Upper lobe of left lung (tissue), 6 donors: Measurements from ENCODE around the gene CENPVL1. TPM values are rescaled to one million over a fixed set of nuclear protein-coding genes. Genes with fewer than 3 reads are reported as not detected.
"Not testable (repeated sequence)": the region's sequence is repeated elsewhere in the genome, so short reads cannot be mapped to it uniquely, and the experiment has no call there.

Experiments used
- ATAC-seq, 2 donors: fragments of 200-7000 bp; cut with Tn5 transposase; one replicate each; pipeline ENCODE4 v1.9.1; 2022; ENCODE audit warnings: mild to moderate bottlenecking in 2 of 2, moderate library complexity in 2 of 2; ENCODE audit not compliant: low FRiP score in 2 of 2
- DNase-seq, 2 donors: peaks; one replicate each; pipeline ENCODE4 v3.0.0-alpha.2; 2019 to 2020
- H3K27ac ChIP-seq, 4 donors: fragments of 200-600 bp; sonication (generic); one replicate each; pipeline ENCODE4 v1.5.1; 2016 to 2019
- H3K27me3 ChIP-seq, 4 donors: fragments of 200-600 bp; sonication (generic); one replicate each; pipeline ENCODE4 v1.5.1; 2017 to 2019
- H3K36me3 ChIP-seq, 4 donors: fragments of 200-600 bp; sonication (generic); one replicate each; pipeline ENCODE4 v1.5.1; 2016 to 2019
- H3K4me1 ChIP-seq, 4 donors: fragments of 200-600 bp; sonication (generic); one replicate each; pipeline ENCODE4 v1.5.1; 2018 to 2019
- H3K4me3 ChIP-seq, 4 donors: fragments of 200-600 bp; sonication (generic); one replicate each; pipeline ENCODE4 v1.5.1; 2017 to 2019; ENCODE audit warnings: mild to moderate bottlenecking in 2 of 4, moderate library complexity in 1 of 4
- H3K9me3 ChIP-seq, 4 donors: fragments of 200-600 bp; sonication (generic); one replicate each; pipeline ENCODE4 v1.5.1; 2018 to 2019
- EP300 ChIP-seq, 4 donors: sonication (generic); formaldehyde crosslinking; IDR thresholded peaks; one replicate each; pipeline ENCODE4 v1.5.1; 2017; ENCODE audit warnings: antibody characterized with exemption in 4 of 4, control low read depth in 2 of 4
- POLR2A ChIP-seq, 4 donors: fragments of 450-650 bp; IDR thresholded peaks; one replicate each; pipeline ENCODE4 v1.5.1; 2016 to 2017; ENCODE audit warnings: antibody characterized with exemption in 4 of 4, mild to moderate bottlenecking in 2 of 4
- POLR2AphosphoS5 ChIP-seq, 2 donors: sonication (generic); formaldehyde crosslinking; IDR thresholded peaks; one replicate each; pipeline ENCODE4 v1.5.1; 2017; ENCODE audit warnings: antibody characterized with exemption in 2 of 2
- WGBS, 2 donors: methylation state at CpG; one replicate each; pipeline ENCODE4 v1.1.5; 2017 to 2018; 5-methylcytosine and 5-hydroxymethylcytosine counted together
- total RNA-seq, 6 donors: library from RNA; depleted of rRNA in 4 of 6; stranded (reverse); fragments of >200 nt in 4 of 6; gene quantifications; one replicate each; pipeline versions ENCODE4 v1.1.0 to v1.2.1, GENCODE V29; 2016 to 2021
- TF ChIP-seq, protein P1 (sequence below), 6 experiments: fragments of 450-650 bp in 4 of 6; fragments of 200-600 bp in 2 of 6; sonication (generic) in 2 of 6; IDR thresholded peaks; one replicate each; pipeline ENCODE4 v1.5.1; 2016 to 2019; ENCODE audit warnings: antibody characterized with exemption in 6 of 6
- donor health status: DM: no; HTN: no; CAD: no; lungs with moderate emphysema.
- donor health status: DM: no; HTN: yes; CAD: no; lungs with severe emphysema.

CENPVL1 gene
- not detected for total RNA-seq

DNA sequence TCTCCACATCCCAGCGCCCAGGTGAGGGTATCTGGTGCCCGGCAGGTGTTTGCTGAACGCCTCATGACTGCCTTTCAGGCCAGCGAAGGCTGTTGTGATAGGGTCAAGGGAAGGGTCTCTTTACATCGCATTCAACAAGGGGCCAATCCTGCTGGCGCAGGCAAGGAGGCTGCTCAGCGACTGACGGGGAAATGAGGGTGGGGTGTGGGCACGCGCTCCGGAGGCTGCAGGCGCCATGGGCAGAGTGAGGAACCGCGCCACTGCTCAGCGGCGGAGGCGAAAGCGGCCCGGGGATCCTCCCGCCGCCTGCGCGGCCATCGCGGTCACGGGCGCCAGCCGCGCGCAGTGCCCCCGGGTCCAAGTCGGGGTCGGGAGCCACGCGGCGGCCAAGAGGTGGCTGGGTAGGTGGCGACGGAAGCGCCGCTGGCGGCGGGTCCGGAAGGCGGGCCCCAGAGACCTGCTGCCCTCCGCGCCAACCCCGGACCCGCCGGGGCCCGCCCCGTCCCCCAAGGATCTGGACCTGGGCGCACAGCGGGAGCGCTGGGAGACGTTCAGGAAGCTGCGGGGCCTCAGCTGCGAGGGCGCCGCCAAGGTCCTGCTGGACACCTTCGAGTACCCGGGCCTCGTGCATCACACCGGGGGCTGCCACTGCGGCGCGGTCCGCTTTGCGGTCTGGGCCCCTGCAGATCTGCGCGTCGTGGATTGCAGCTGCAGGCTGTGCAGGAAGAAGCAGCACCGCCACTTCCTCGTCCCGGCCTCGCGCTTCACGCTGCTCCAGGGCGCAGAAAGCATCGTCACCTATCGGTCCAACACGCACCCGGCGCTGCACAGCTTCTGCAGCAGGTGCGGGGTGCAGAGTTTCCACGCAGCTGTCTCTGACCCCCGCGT, at the start of gene CENPVL1:
CENPVL1 (plus strand) TSS at position 236 of the 888 bp plus-strand sequence; CDS start at position 236, 0 bp downstream.
- not testable (repeated sequence) for H3K4me1 ChIP-seq, H3K9me3 ChIP-seq, H3K36me3 ChIP-seq, H3K27ac ChIP-seq, DNase-seq, H3K4me3 ChIP-seq, H3K27me3 ChIP-seq, ATAC-seq
- no CpG with 5 or more reads among the region's 87 CpGs for WGBS, 2 donors

DNA sequence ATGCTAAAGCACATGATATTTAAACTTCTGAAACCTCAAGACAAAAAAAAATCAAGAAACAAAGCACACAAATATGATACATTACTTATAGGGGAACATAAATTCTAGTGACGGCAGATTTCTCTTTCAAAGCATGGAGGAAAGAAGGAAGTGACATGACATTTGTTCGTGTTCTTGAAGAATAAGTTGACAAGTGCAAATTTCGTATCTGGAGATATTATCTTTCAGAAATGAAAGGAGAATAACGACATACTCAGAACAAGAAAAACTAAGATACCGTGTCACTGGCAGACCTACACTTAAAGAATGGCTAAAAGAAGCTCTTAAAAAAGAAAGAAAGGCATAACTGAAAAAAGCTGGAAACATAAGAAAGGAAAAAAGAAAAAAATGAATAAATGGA, 44.3 kb upstream of the CENPVL1 start:
- DNase-seq (no peak), ATAC-seq (no peak)
- TF ChIP-seq POLR2A (IDR thresholded peaks at IDR 0.05) (no peak), EP300 (IDR thresholded peaks at IDR 0.05) (no peak), POLR2AphosphoS5 (IDR thresholded peaks at IDR 0.05) (no peak)
- TF ChIP-seq, protein P1, sequence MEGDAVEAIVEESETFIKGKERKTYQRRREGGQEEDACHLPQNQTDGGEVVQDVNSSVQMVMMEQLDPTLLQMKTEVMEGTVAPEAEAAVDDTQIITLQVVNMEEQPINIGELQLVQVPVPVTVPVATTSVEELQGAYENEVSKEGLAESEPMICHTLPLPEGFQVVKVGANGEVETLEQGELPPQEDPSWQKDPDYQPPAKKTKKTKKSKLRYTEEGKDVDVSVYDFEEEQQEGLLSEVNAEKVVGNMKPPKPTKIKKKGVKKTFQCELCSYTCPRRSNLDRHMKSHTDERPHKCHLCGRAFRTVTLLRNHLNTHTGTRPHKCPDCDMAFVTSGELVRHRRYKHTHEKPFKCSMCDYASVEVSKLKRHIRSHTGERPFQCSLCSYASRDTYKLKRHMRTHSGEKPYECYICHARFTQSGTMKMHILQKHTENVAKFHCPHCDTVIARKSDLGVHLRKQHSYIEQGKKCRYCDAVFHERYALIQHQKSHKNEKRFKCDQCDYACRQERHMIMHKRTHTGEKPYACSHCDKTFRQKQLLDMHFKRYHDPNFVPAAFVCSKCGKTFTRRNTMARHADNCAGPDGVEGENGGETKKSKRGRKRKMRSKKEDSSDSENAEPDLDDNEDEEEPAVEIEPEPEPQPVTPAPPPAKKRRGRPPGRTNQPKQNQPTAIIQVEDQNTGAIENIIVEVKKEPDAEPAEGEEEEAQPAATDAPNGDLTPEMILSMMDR (IDR thresholded peaks at IDR 0.05) = no peak
- H3K4me1 ChIP-seq = no peaks in the 10 kb centered on the region
- no peaks in the 10 kb centered on the region for H3K36me3 ChIP-seq
- H3K4me3 ChIP-seq = no peak overlapping the region
- WGBS, 2 donors = 35 to 41% methylated on average over 5 of the region's 5 CpGs
- H3K9me3 ChIP-seq = no peaks in the 10 kb centered on the region
- H3K27me3 ChIP-seq = no peaks in the 10 kb centered on the region
- no peak overlapping the region for H3K27ac ChIP-seq

DNA sequence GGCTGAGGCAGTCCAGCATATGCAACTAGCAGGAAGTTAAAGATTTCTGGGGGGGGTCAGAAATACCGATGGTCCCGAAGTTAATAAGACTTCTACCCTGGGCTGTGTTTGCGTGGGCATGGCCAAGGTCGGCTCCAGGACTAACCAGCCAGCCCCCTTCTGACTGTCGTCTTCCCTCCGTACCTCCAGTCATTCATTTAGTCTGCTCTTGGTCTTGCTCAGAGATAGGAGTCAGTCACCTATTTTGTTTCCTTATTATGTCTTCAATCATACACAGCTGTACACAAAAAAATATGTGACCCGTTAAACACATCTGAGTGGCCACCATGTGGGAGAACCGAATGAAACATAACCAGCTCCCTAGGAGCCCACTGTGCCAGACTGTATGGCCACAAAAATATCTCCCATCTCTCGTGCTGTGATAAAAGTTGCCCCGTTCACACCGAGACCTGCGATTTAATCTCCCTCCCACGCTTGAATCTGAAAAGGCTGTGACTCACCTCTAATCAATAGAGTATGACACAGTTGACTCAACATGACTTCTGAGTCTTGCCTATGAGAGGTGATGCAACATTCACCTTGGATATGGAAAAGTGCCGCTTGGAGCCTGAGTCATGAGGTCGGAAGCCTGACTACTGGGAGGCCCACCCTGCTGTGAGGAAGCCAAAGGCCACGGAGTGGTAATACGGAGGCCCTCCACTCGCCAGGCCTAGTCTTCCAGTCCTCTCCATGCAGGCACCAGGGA, 30.5 kb upstream of the CENPVL1 start:
- not testable (repeated sequence) for H3K4me3 ChIP-seq, H3K27me3 ChIP-seq, H3K4me1 ChIP-seq, ATAC-seq, H3K9me3 ChIP-seq, DNase-seq, H3K36me3 ChIP-seq, H3K27ac ChIP-seq
- WGBS, 2 donors = no CpG with 5 or more reads among the region's 18 CpGs

DNA sequence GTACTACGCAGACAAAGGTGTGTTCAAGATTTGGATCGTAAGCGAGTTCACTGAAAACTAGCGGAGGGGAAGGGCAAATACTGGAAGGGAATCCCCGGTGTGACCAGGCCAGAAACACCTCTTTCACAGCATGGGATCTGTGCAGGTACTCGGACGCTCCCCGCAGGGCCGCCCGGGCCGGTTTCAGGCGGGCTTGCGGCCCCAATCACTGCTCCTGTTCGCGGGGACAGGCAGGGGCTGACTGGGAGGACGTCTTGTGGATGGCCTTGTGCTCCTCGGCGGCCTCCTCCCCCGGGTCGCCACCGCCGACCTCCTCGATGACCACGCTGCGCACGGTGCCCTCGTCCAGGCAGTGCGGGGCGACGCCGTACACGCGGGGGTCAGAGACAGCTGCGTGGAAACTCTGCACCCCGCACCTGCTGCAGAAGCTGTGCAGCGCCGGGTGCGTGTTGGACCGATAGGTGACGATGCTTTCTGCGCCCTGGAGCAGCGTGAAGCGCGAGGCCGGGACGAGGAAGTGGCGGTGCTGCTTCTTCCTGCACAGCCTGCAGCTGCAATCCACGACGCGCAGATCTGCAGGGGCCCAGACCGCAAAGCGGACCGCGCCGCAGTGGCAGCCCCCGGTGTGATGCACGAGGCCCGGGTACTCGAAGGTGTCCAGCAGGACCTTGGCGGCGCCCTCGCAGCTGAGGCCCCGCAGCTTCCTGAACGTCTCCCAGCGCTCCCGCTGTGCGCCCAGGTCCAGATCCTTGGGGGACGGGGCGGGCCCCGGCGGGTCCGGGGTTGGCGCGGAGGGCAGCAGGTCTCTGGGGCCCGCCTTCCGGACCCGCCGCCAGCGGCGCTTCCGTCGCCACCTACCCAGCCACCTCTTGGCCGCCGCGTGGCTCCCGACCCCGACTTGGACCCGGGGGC, 28.2 kb upstream of the CENPVL1 start:
- H3K27ac ChIP-seq, DNase-seq, H3K36me3 ChIP-seq, H3K4me3 ChIP-seq, H3K4me1 ChIP-seq, H3K27me3 ChIP-seq, ATAC-seq, H3K9me3 ChIP-seq: not testable (repeated sequence)
- WGBS, 2 donors = no CpG with 5 or more reads among the region's 88 CpGs

DNA sequence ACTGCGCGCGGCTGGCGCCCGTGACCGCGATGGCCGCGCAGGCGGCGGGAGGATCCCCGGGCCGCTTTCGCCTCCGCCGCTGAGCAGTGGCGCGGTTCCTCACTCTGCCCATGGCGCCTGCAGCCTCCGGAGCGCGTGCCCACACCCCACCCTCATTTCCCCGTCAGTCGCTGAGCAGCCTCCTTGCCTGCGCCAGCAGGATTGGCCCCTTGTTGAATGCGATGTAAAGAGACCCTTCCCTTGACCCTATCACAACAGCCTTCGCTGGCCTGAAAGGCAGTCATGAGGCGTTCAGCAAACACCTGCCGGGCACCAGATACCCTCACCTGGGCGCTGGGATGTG, 27.6 kb upstream of the CENPVL1 start, which contains the start of gene CENPVL2:
CENPVL2 (minus strand) TSS at position 112 of the 343 bp plus-strand sequence; CDS start at position 112, 0 bp downstream.
- not testable (repeated sequence) for H3K27ac ChIP-seq, H3K36me3 ChIP-seq
- WGBS, 2 donors = no CpG with 5 or more reads among the region's 30 CpGs

DNA sequence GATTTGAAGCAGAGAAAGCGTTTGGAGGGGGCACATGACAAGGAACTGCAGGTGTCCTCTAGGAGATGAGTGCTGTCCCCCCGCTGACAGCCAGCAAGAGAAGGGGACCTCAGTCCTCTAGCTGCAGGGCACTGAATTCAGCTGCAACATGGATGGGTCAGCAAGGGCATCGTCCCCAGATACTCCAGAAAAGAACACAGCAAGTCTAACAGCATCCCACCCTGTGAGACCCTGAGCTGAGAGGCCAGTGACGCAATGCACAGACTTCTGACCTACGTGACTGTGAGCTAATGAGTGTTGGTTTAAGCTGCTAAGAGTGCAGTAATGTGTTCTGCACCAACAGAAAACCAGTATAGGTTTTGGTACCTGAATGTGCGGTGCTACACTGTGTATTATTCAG, 16.1 kb upstream of the CENPVL1 start:
- Histone ChIP-seq H3K4me3 (no peak overlapping the region), H3K27ac (no peak overlapping the region), H3K36me3 (no peaks in the 10 kb centered on the region), H3K9me3 (no peaks in the 10 kb centered on the region), H3K4me1 (no peaks in the 10 kb centered on the region), H3K27me3 (no peaks in the 10 kb centered on the region)
- no peak for ATAC-seq
- TF ChIP-seq POLR2AphosphoS5 (IDR thresholded peaks at IDR 0.05) (no peak), POLR2A (IDR thresholded peaks at IDR 0.05) (no peak), EP300 (IDR thresholded peaks at IDR 0.05) (no peak)
- TF ChIP-seq, protein P1 (IDR thresholded peaks at IDR 0.05) = no peak
- DNase-seq = no peak
- 68 to 96% methylated on average over 3 to 6 of the region's 6 CpGs for WGBS, 2 donors

More for the DNA sequence above, 27.6 kb upstream of the CENPVL1 start, which contains the start of gene CENPVL2:
- not testable (repeated sequence) for H3K4me1 ChIP-seq, DNase-seq, H3K9me3 ChIP-seq, H3K27me3 ChIP-seq, H3K4me3 ChIP-seq, ATAC-seq
